LNCAP (cell line): ENCODE data around the gene SLC28A1.

Source experiments
- TF ChIP-seq, protein P1 (sequence below): fragments of 450-650 bp; IDR thresholded peaks from 2 replicates; pipeline ENCODE4 v1.5.1; 2017; ENCODE audit warnings: mild to moderate bottlenecking

SLC28A1 gene

DNA sequence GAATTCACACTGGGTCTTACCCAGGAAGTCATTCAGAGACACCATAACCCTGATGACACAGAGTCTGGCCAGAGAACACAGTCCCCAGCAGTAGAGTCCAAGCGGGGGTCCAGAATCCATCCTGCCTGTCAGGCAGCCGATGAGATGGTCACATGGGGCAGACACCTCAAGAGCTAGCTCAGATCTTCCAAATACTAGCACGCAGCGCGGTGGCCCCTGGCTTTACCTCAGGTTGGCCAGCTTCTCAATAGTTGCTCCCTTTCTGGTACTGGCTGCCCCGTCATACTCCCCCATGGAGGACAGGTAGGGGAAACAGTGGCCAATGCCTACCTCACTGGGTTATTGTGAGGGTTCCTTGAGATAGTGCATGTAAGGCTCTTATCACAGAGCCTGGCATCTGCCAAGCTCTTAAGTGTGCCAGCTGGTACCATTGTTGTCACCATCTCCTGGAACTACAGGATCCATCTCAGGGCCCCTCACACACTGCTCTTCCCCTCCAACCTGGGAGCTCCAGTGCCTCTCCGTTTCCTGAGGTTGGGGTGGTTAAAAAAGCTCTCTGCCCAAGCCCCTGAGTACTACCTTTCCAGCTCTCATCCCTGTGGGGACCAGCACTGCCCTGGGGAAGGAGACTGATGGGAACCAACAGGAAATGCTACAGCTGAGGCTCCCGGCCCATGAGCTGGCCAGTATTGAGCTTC lies 3.5 kb upstream of the SLC28A1 start:
- TF ChIP-seq, protein P1, sequence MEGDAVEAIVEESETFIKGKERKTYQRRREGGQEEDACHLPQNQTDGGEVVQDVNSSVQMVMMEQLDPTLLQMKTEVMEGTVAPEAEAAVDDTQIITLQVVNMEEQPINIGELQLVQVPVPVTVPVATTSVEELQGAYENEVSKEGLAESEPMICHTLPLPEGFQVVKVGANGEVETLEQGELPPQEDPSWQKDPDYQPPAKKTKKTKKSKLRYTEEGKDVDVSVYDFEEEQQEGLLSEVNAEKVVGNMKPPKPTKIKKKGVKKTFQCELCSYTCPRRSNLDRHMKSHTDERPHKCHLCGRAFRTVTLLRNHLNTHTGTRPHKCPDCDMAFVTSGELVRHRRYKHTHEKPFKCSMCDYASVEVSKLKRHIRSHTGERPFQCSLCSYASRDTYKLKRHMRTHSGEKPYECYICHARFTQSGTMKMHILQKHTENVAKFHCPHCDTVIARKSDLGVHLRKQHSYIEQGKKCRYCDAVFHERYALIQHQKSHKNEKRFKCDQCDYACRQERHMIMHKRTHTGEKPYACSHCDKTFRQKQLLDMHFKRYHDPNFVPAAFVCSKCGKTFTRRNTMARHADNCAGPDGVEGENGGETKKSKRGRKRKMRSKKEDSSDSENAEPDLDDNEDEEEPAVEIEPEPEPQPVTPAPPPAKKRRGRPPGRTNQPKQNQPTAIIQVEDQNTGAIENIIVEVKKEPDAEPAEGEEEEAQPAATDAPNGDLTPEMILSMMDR = no peak

- TF ChIP-seq, protein P1 = no peak
Measured at GRCh38 chr15:84881520-84881830, 3.0 kb upstream of the SLC28A1 start.

- TF ChIP-seq, protein P1 = no peak
Measured at GRCh38 chr15:84883466-84883865, 996 bp upstream of the SLC28A1 start.

- TF ChIP-seq, protein P1 = no peak
Measured at GRCh38 chr15:84885801-84886200, 1.3 kb downstream of the SLC28A1 start.

GRCh38 chr15:84886211-84886983 lies 1.9 kb downstream of the SLC28A1 start:
- TF ChIP-seq, protein P1 = no peak

DNA sequence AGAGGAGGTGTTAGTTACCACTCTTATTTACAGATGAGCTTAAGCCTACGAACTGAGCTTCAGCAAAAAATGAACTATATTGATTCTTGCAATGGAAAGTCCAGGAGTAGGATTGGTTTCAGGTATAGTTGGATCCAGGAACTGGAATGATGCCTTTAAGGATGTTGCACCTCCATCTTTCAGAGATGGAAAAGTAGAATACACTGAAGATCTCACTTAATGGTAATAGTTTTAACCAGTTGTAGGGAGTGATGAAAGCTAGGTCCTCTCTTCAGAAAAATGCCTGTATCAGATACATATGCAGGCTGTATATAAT lies 2.5 kb downstream of the SLC28A1 start:
- TF ChIP-seq, protein P1 = no peak

- TF ChIP-seq, protein P1 = no peak
Measured at GRCh38 chr15:84887938-84888337, 3.5 kb downstream of the SLC28A1 start.
